ENCODE measurements around the gene SCNM1.

DNA sequence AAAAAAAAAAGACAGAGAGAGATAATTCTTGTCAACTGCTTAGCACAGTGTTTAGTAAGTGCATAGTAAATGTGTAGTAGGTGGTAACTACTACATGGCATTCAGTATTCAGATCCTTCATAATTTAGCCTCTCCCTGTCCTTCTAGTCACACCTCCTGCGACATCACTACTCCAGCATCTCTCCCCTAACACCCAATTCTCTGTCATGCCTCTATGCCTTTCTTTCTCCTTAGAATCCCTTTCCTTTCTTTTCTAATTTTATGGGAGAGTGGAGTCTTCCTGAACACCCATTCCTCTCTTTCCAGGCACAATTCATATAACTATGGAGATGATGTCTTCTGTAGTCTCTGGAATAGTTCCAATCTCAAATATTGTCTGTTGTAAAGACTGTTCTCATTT lies 27.9 kb downstream of the SCNM1 start:
- TF ChIP-seq, protein P1, sequence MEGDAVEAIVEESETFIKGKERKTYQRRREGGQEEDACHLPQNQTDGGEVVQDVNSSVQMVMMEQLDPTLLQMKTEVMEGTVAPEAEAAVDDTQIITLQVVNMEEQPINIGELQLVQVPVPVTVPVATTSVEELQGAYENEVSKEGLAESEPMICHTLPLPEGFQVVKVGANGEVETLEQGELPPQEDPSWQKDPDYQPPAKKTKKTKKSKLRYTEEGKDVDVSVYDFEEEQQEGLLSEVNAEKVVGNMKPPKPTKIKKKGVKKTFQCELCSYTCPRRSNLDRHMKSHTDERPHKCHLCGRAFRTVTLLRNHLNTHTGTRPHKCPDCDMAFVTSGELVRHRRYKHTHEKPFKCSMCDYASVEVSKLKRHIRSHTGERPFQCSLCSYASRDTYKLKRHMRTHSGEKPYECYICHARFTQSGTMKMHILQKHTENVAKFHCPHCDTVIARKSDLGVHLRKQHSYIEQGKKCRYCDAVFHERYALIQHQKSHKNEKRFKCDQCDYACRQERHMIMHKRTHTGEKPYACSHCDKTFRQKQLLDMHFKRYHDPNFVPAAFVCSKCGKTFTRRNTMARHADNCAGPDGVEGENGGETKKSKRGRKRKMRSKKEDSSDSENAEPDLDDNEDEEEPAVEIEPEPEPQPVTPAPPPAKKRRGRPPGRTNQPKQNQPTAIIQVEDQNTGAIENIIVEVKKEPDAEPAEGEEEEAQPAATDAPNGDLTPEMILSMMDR (IDR thresholded peaks at IDR 0.05): no peak
- no peak for TF ChIP-seq ZFX (IDR thresholded peaks at IDR 0.05; ENCODE audit: borderline replicate concordance)

All from 22Rv1 (cell line).